Bronchial epithelial cell (primary cell): Measurements from ENCODE around the gene ICE1. TPM values are rescaled to one million over a fixed set of nuclear protein-coding genes. Genes with fewer than 3 reads are reported as not detected.
"Not testable (repeated sequence)": the region's sequence is repeated elsewhere in the genome, so short reads cannot be mapped to it uniquely, and the experiment has no call there.

ENCODE experiments used
- DNase-seq: peaks from one replicate; pipeline ENCODE4 v3.0.0-alpha.2; 2010; ENCODE audit warnings: low read depth
- FAIRE-seq: peaks from 2 replicates; lab custom pipeline; 2011; peaks lifted over from hg19 to GRCh38; lab: Jason Lieb, UNC
- H3K27me3 ChIP-seq: 2 replicates; pipeline ENCODE4 v1.5.1; 2011; ENCODE audit warnings: low read length; ENCODE audit not compliant: control insufficient read depth, insufficient read depth
- H3K36me3 ChIP-seq: 2 replicates; pipeline ENCODE4 v1.5.1; 2011; ENCODE audit warnings: low read length; ENCODE audit not compliant: control insufficient read depth, insufficient read depth
- H3K4me3 ChIP-seq: 2 replicates; pipeline ENCODE4 v1.5.1; 2011; ENCODE audit warnings: mild to moderate bottlenecking, low read depth, low read length, control low read depth
- total RNA-seq: library from RNA; depleted of rRNA; stranded (reverse); fragments of >200 nt; gene quantifications from 2 replicates; pipeline ENCODE4 v1.2.1, GENCODE V29; 2014
- TF ChIP-seq, protein P1 (sequence below): IDR thresholded peaks from 2 replicates; pipeline ENCODE4 v1.5.1; 2011; ENCODE audit warnings: mild to moderate bottlenecking, moderate library complexity, low read length, control low read depth, inconsistent platforms; ENCODE audit not compliant: insufficient read depth, severe bottlenecking

ICE1 gene
- total RNA-seq, 1 donor from 2014 or later = 19.7 TPM

- TF ChIP-seq, protein P1, sequence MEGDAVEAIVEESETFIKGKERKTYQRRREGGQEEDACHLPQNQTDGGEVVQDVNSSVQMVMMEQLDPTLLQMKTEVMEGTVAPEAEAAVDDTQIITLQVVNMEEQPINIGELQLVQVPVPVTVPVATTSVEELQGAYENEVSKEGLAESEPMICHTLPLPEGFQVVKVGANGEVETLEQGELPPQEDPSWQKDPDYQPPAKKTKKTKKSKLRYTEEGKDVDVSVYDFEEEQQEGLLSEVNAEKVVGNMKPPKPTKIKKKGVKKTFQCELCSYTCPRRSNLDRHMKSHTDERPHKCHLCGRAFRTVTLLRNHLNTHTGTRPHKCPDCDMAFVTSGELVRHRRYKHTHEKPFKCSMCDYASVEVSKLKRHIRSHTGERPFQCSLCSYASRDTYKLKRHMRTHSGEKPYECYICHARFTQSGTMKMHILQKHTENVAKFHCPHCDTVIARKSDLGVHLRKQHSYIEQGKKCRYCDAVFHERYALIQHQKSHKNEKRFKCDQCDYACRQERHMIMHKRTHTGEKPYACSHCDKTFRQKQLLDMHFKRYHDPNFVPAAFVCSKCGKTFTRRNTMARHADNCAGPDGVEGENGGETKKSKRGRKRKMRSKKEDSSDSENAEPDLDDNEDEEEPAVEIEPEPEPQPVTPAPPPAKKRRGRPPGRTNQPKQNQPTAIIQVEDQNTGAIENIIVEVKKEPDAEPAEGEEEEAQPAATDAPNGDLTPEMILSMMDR = no peak
- Histone ChIP-seq H3K4me3 (no peak overlapping the region), H3K36me3 (no peaks in the 10 kb centered on the region), H3K27me3 (no peaks in the 10 kb centered on the region)
- no peak for DNase-seq
- no peak for FAIRE-seq
Observed at GRCh38 chr5:5511904-5512416, 89.5 kb downstream of the ICE1 start.

GRCh38 chr5:5512543-5512942 lies 90.1 kb downstream of the ICE1 start:
- Histone ChIP-seq H3K27me3 (no peaks in the 10 kb centered on the region), H3K4me3 (no peak overlapping the region), H3K36me3 (no peaks in the 10 kb centered on the region)
- TF ChIP-seq, protein P1 = no peak
- no peak for FAIRE-seq
- DNase-seq = no peak

- not testable (repeated sequence) for H3K4me3 ChIP-seq, H3K27me3 ChIP-seq, DNase-seq, FAIRE-seq, H3K36me3 ChIP-seq
Observed at GRCh38 chr5:5520622-5521021, 98.1 kb downstream of the ICE1 start.

- Histone ChIP-seq H3K36me3 (no peaks in the 10 kb centered on the region), H3K4me3 (no peak overlapping the region), H3K27me3 (no peaks in the 10 kb centered on the region)
- FAIRE-seq (no peak), DNase-seq (no peak)
- TF ChIP-seq, protein P1 = no peak
Observed at GRCh38 chr5:5521029-5521428, 98.6 kb downstream of the ICE1 start.

- Histone ChIP-seq H3K27me3 (no peaks in the 10 kb centered on the region), H3K4me3 (no peak overlapping the region), H3K36me3 (no peaks in the 10 kb centered on the region)
- no peak for DNase-seq
- no peak for FAIRE-seq
- TF ChIP-seq, protein P1 = no peak
Observed at GRCh38 chr5:5521478-5521877, 99.0 kb downstream of the ICE1 start.

DNA sequence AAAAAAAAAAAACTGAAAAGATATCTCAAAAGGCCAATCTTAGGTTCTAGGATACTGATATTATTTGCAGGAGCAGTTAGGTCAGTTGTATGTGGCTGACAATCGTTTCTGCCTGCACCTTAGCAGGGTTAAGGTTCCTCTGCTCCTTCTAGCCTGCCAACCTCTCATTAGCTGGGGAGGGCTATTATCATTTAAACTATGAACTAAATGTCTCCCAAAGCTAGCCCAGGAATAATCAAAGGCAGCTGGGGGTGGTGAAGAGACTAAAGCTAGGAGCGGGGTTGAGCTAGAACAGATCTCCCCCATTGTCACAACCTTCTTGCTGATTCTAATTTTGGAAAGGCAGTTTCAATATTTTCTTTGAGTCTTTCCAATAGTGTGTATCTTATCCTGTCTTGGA lies 99.9 kb downstream of the ICE1 start:
- FAIRE-seq (no peak), DNase-seq (no peak)
- Histone ChIP-seq H3K4me3 (no peak overlapping the region), H3K27me3 (no peaks in the 10 kb centered on the region), H3K36me3 (no peaks in the 10 kb centered on the region)
- TF ChIP-seq, protein P1 = no peak
